HepG2 (cell line): ENCODE data around the gene MRPL28. TPM values are rescaled to one million over a fixed set of nuclear protein-coding genes. Genes with fewer than 3 reads are reported as not detected.

Experiments used
- AHR ChIP-seq: IDR thresholded peaks from 2 replicates; pipeline ENCODE4 v1.6.1; 2018; ENCODE audit warnings: missing genetic modification reagents, missing compliant biosample characterization
- ARNTL ChIP-seq: sonication (generic); formaldehyde crosslinking; IDR thresholded peaks from 2 replicates; pipeline ENCODE4 v1.4.0; 2020; ENCODE audit warnings: mild to moderate bottlenecking, missing genetic modification reagents
- CBFB ChIP-seq: sonication (generic); formaldehyde crosslinking; IDR thresholded peaks from 2 replicates; pipeline ENCODE4 v1.4.0; 2020; ENCODE audit warnings: missing genetic modification reagents
- CBX1 ChIP-seq: IDR thresholded peaks from one replicate; pipeline ENCODE4 v1.6.1; 2016; ENCODE audit warnings: antibody characterized with exemption, low read depth
- HDAC2 ChIP-seq: sonication (generic); formaldehyde crosslinking; IDR thresholded peaks from 2 replicates; pipeline ENCODE4 v1.4.0; 2020; ENCODE audit warnings: missing genetic modification reagents
- HOXA9 ChIP-seq: sonication (generic); formaldehyde crosslinking; IDR thresholded peaks from 2 replicates; pipeline ENCODE4 v1.8.1; 2022; ENCODE audit warnings: missing genetic modification reagents, mild to moderate bottlenecking, moderate library complexity, borderline replicate concordance
- ISX ChIP-seq: sonication (generic); formaldehyde crosslinking; conservative IDR thresholded peaks from 2 replicates; pipeline ENCODE4 v1.5.0; 2020; ENCODE audit warnings: missing genetic modification reagents
- MAFF ChIP-seq: IDR thresholded peaks from 2 replicates; pipeline ENCODE4 v1.6.1; 2011; ENCODE audit warnings: low read depth, low read length, improper control_type of control experiment
- NCOA2 ChIP-seq: sonication (generic); formaldehyde crosslinking; IDR thresholded peaks from 2 replicates; pipeline ENCODE4 v1.8.0; 2022; ENCODE audit warnings: inconsistent platforms
- NR2F2 ChIP-seq: IDR thresholded peaks from 2 replicates; pipeline ENCODE4 v1.6.1; 2012; ENCODE audit warnings: low read depth, inconsistent platforms, borderline replicate concordance
- PITX1 ChIP-seq: sonication (generic); formaldehyde crosslinking; IDR thresholded peaks from 2 replicates; pipeline ENCODE4 v1.5.1; 2020; ENCODE audit warnings: mild to moderate bottlenecking, missing genetic modification reagents
- SMAD3 ChIP-seq: sonication (generic); formaldehyde crosslinking; IDR thresholded peaks from 2 replicates; pipeline ENCODE4 v1.4.0; 2020; ENCODE audit warnings: missing genetic modification reagents
- SP2 ChIP-seq: sonication (generic); formaldehyde crosslinking; IDR thresholded peaks from 2 replicates; pipeline ENCODE4 v1.5.1; 2020; ENCODE audit warnings: mild to moderate bottlenecking, missing genetic modification reagents
- TEAD3 ChIP-seq: optimal IDR thresholded peaks from 2 replicates; pipeline ENCODE3; 2016; ENCODE audit warnings: borderline replicate concordance
- TOPORS ChIP-seq: sonication (generic); formaldehyde crosslinking; IDR thresholded peaks from 2 replicates; pipeline ENCODE4 v1.8.0; 2023; ENCODE audit warnings: mild to moderate bottlenecking, missing genetic modification reagents
- U2AF1 ChIP-seq: fragments of 200-400 bp; formaldehyde crosslinking; optimal IDR thresholded peaks from 2 replicates; pipeline ENCODE3; 2017; ENCODE audit warnings: mild to moderate bottlenecking, low read depth, low read length
- WIZ ChIP-seq: sonication (generic); formaldehyde crosslinking; IDR thresholded peaks from 2 replicates; pipeline ENCODE4 v1.5.1; 2020; ENCODE audit warnings: mild to moderate bottlenecking, missing genetic modification reagents
- ZBED4 ChIP-seq: sonication (generic); formaldehyde crosslinking; IDR thresholded peaks from 2 replicates; pipeline ENCODE4 v1.4.0; 2020; ENCODE audit warnings: missing genetic modification reagents, borderline replicate concordance
- ZBTB7B ChIP-seq: sonication (generic); formaldehyde crosslinking; IDR thresholded peaks from 2 replicates; pipeline ENCODE4 v1.4.0; 2020; ENCODE audit warnings: missing genetic modification reagents
- ZFP37 ChIP-seq: sonication (generic); formaldehyde crosslinking; IDR thresholded peaks from 2 replicates; pipeline ENCODE4 v1.4.0; 2020; ENCODE audit warnings: missing genetic modification reagents, borderline replicate concordance
- ZNF3 ChIP-seq: IDR thresholded peaks from 2 replicates; pipeline ENCODE4 v1.7.0; 2017; ENCODE audit warnings: inconsistent platforms
- ZNF496 ChIP-seq: sonication (generic); formaldehyde crosslinking; IDR thresholded peaks from 2 replicates; pipeline ENCODE4 v1.8.1; 2023; ENCODE audit warnings: mild to moderate bottlenecking, moderate library complexity, missing genetic modification reagents; ENCODE audit not compliant: insufficient replicate concordance
- ZNF547 ChIP-seq: sonication (generic); formaldehyde crosslinking; IDR thresholded peaks from 2 replicates; pipeline ENCODE4 v1.5.1; 2020; ENCODE audit warnings: mild to moderate bottlenecking, missing genetic modification reagents
- ZNF616 ChIP-seq: sonication (generic); formaldehyde crosslinking; IDR thresholded peaks from 2 replicates; pipeline ENCODE4 v1.5.0; 2020; ENCODE audit warnings: low read depth, mild to moderate bottlenecking, missing genetic modification reagents
- ZNF777 ChIP-seq: sonication (generic); formaldehyde crosslinking; IDR thresholded peaks from 2 replicates; pipeline ENCODE4 v1.4.0; 2020; ENCODE audit warnings: missing genetic modification reagents
- ZNF850 ChIP-seq: sonication (generic); formaldehyde crosslinking; conservative IDR thresholded peaks from 2 replicates; pipeline ENCODE4 v1.9.0; 2021; ENCODE audit warnings: mild to moderate bottlenecking, missing genetic modification reagents
- ZSCAN20 ChIP-seq: sonication (generic); formaldehyde crosslinking; IDR thresholded peaks from 2 replicates; pipeline ENCODE4 v1.4.0; 2020; ENCODE audit warnings: missing genetic modification reagents, mild to moderate bottlenecking, borderline replicate concordance
- polyA plus RNA-seq, 8 experiments: library from polyadenylated mRNA; depleted of rRNA in 3 of 8; stranded (reverse) in 7 of 8; unstranded in 1 of 8; fragments of >200 nt; fragmentation: Illumina TruSeq in 4 of 8; extraction: Trizol in 4 of 8; gene quantifications; 2 replicates each; pipeline versions ENCODE4 v1.2.1 to v1.2.3, GENCODE V29; 2011 to 2016; ENCODE audit warnings: low read depth in 4 of 8, missing spikeins in 1 of 8, mixed read lengths in 1 of 8; ENCODE audit not compliant: insufficient read depth in 1 of 8
- total RNA-seq, 5 experiments: library from RNA; depleted of rRNA; stranded (reverse); fragments of >200 nt; fragmentation: Illumina TruSeq; extraction: Trizol; gene quantifications; 2 replicates each; pipeline ENCODE4 v1.2.3, GENCODE V29; 2016; ENCODE audit warnings: low read depth in 1 of 5
- TF ChIP-seq, protein P1 (sequence below): sonication (generic); formaldehyde crosslinking; IDR thresholded peaks from 2 replicates; pipeline ENCODE4 v1.8.0; 2023; ENCODE audit warnings: mild to moderate bottlenecking, missing genetic modification reagents
- TF ChIP-seq, protein P2 (sequence below): sonication (generic); formaldehyde crosslinking; IDR thresholded peaks from 2 replicates; pipeline ENCODE4 v1.4.0; 2020; ENCODE audit warnings: mild to moderate bottlenecking, missing genetic modification reagents, borderline replicate concordance

The MRPL28 gene
- total and polyA plus RNA-seq, 2 of the 13 experiments (the other 11 are each of a cell fraction or from before 2014, with no cell fraction given), result 114 to 135 TPM

- no peak for TF ChIP-seq ZNF850 (CRISPR knock-in tag)
- TF ChIP-seq ZNF547, result no peak
- TF ChIP-seq NR2F2, result no peak
- TF ChIP-seq SMAD3, result no peak
- TF ChIP-seq, protein P1, sequence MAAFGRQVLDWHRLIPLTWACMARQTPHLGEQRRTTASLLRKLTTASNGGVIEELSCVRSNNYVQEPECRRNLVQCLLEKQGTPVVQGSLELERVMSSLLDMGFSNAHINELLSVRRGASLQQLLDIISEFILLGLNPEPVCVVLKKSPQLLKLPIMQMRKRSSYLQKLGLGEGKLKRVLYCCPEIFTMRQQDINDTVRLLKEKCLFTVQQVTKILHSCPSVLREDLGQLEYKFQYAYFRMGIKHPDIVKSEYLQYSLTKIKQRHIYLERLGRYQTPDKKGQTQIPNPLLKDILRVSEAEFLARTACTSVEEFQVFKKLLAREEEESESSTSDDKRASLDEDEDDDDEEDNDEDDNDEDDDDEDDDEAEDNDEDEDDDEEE (CRISPR knock-in tag), result no peak
- TF ChIP-seq CBFB (CRISPR knock-in tag), result no peak
- TF ChIP-seq WIZ (CRISPR knock-in tag), result no peak
- no peak for TF ChIP-seq ZBED4 (CRISPR knock-in tag)
- TF ChIP-seq ARNTL (CRISPR knock-in tag), result no peak
- no peak for TF ChIP-seq PITX1 (CRISPR knock-in tag)
- TF ChIP-seq CBX1, result peak; percentile 43
- no peak for TF ChIP-seq SP2 (CRISPR knock-in tag)
- TF ChIP-seq TOPORS, result no peak
- TF ChIP-seq TEAD3 (CRISPR knock-in tag), result peak; percentile 65
- TF ChIP-seq, protein P2, sequence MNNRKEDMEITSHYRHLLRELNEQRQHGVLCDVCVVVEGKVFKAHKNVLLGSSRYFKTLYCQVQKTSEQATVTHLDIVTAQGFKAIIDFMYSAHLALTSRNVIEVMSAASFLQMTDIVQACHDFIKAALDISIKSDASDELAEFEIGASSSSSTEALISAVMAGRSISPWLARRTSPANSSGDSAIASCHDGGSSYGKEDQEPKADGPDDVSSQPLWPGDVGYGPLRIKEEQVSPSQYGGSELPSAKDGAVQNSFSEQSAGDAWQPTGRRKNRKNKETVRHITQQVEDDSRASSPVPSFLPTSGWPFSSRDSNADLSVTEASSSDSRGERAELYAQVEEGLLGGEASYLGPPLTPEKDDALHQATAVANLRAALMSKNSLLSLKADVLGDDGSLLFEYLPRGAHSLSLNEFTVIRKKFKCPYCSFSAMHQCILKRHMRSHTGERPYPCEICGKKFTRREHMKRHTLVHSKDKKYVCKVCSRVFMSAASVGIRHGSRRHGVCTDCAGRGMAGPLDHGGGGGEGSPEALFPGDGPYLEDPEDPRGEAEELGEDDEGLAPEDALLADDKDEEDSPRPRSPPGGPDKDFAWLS (CRISPR knock-in tag), result no peak
- no peak for TF ChIP-seq AHR (CRISPR knock-in tag)
- TF ChIP-seq HOXA9 (CRISPR knock-in tag), result no peak
- no peak for TF ChIP-seq ZNF496 (CRISPR knock-in tag)
- TF ChIP-seq ISX (CRISPR knock-in tag), result no peak
- no peak for TF ChIP-seq ZNF777 (CRISPR knock-in tag)
- no peak for TF ChIP-seq NCOA2 (CRISPR knock-in tag)
- TF ChIP-seq ZNF3 (CRISPR knock-in tag), result no peak
- no peak for TF ChIP-seq ZFP37
- no peak for TF ChIP-seq MAFF
- no peak for TF ChIP-seq ZSCAN20 (CRISPR knock-in tag)
- TF ChIP-seq ZBTB7B (CRISPR knock-in tag), result no peak
- no peak for TF ChIP-seq ZNF616 (CRISPR knock-in tag)
- TF ChIP-seq HDAC2 (CRISPR knock-in tag), result 0 out of 2 replicates have a peak, but pooled peaks have one; percentile 40
- no peak for TF ChIP-seq U2AF1
These were observed 21.6 kb upstream of the MRPL28 start (continued) for GRCh38 chr16:391885-392335.
